K562 (cell line): ENCODE data around the gene EMC8. TPM values are rescaled to one million over a fixed set of nuclear protein-coding genes. Genes with fewer than 3 reads are reported as not detected.
A peak's percentile ranks its signal among the peaks of the same experiment; 100 is the strongest.

Source experiments
- ATAC-seq: fragments of 200-7000 bp; cut with Tn5 transposase; 3 replicates; pipeline ENCODE4 v1.9.1; 2020; ENCODE audit warnings: moderate library complexity
- BruUV-seq: library from RNA; stranded (reverse); fragments of 400-500 nt; replicated peaks from 2 replicates; lab custom pipeline; 2021; lab: Mats Ljungman, UMichigan
- CTCF ChIA-PET: fragments of 300-600 bp; formaldehyde crosslinking; extraction: SDS; loops from one replicate; lab custom pipeline; 2021; ENCODE audit warnings: low intra/inter-chr PET ratio; lab: Yijun Ruan, JAX
- POLR2A ChIA-PET: fragments of 300-600, 350-650 bp; sonication (Branson Sonifier 250); formaldehyde crosslinking; extraction: SDS; loops from one replicate; lab custom pipeline; 2021; ENCODE audit warnings: antibody characterized with exemption, inconsistent platforms; lab: Yijun Ruan, JAX
- DNase-seq, 4 experiments: peaks; one replicate each; pipeline versions ENCODE4 v3.0.0 to v3.0.0-alpha.2; 2011 to 2018; ENCODE audit warnings: low spot score in 3 of 4, mixed read lengths in 3 of 4; ENCODE audit errors: extremely low read depth in 1 of 4
- FAIRE-seq: peaks from 2 replicates; lab custom pipeline; 2011; peaks lifted over from hg19 to GRCh38; lab: Jason Lieb, UNC
- H2AFZ ChIP-seq: 2 replicates; pipeline ENCODE4 v1.6.0; 2011; ENCODE audit warnings: low read depth, low read length, control low read depth, inconsistent platforms
- H3K27ac ChIP-seq: fragments of 200-600 bp; 3 replicates; pipeline ENCODE4 v1.8.0; 2011; ENCODE audit warnings: low read depth, mild to moderate bottlenecking, control low read depth, inconsistent platforms, low read length, moderate library complexity, mixed read lengths; ENCODE audit errors: extremely low read depth
- H3K27me3 ChIP-seq, 2 experiments: fragments of 300-600 bp in 1 of 2; 2 replicates in 1 of 2; 3 replicates in 1 of 2; pipeline versions ENCODE4 v1.6.0 to v1.8.0; 2011; ENCODE audit warnings: inconsistent platforms in 2 of 2, low read length in 2 of 2, mild to moderate bottlenecking in 1 of 2, mixed read lengths in 1 of 2, moderate library complexity in 1 of 2; ENCODE audit not compliant: control insufficient read depth in 2 of 2, insufficient read depth in 2 of 2
- H3K36me3 ChIP-seq: fragments of 300-600 bp; 3 replicates; pipeline ENCODE4 v1.8.0; 2011; ENCODE audit warnings: mild to moderate bottlenecking, low read length, inconsistent platforms; ENCODE audit not compliant: control insufficient read depth, insufficient read depth
- H3K4me1 ChIP-seq, 2 experiments: fragments of 200-600 bp in 1 of 2; replicated peaks in 1 of 2; 2 replicates in 1 of 2; 3 replicates in 1 of 2; pipeline versions ENCODE4 v1.5.1 to v1.8.0; 2011; ENCODE audit warnings: inconsistent platforms in 2 of 2, low read length in 2 of 2, mild to moderate bottlenecking in 1 of 2, mixed read lengths in 1 of 2, moderate library complexity in 1 of 2; ENCODE audit not compliant: control insufficient read depth in 2 of 2, insufficient read depth in 2 of 2
- H3K4me2 ChIP-seq: 2 replicates; pipeline ENCODE4 v1.6.1; 2011; ENCODE audit warnings: low read length, control low read depth, inconsistent platforms, mixed read lengths; ENCODE audit not compliant: insufficient read depth
- H3K4me3 ChIP-seq: fragments of 200-600 bp; sonication (generic), shearing (Covaris generic); 2 replicates; pipeline ENCODE4 v1.5.1; 2016; ENCODE audit warnings: control low read depth, inconsistent platforms
- H3K79me2 ChIP-seq: fragments of 200-600 bp; 3 replicates; pipeline ENCODE4 v1.8.0; 2011; ENCODE audit warnings: low read length, inconsistent platforms; ENCODE audit not compliant: control insufficient read depth, insufficient read depth
- H3K9ac ChIP-seq, 2 experiments: 2 replicates each; pipeline versions ENCODE4 v1.6.0 to v1.6.1; 2011; ENCODE audit warnings: low read depth in 2 of 2, low read length in 2 of 2, control low read depth in 1 of 2, inconsistent platforms in 1 of 2, mild to moderate bottlenecking in 1 of 2, mixed read lengths in 1 of 2; ENCODE audit not compliant: insufficient read depth in 1 of 2
- H3K9me1 ChIP-seq: one replicate; pipeline ENCODE4 v1.6.0; 2011; ENCODE audit warnings: inconsistent platforms, mild to moderate bottlenecking, low read length, moderate library complexity; ENCODE audit not compliant: control insufficient read depth, insufficient read depth
- H3K9me3 ChIP-seq: replicated peaks from 2 replicates; pipeline ENCODE4 v1.5.1; 2011; ENCODE audit warnings: low read depth, low read length, inconsistent platforms; ENCODE audit not compliant: control insufficient read depth, insufficient read depth
- H4K20me1 ChIP-seq: replicated peaks from 2 replicates; pipeline ENCODE4 v1.6.1; 2011; ENCODE audit warnings: low read length, inconsistent platforms, mixed read lengths; ENCODE audit not compliant: control insufficient read depth, insufficient read depth
- HINFP ChIP-seq: fragments of 450-650 bp; conservative IDR thresholded peaks from 2 replicates; pipeline ENCODE4 v1.6.1; 2016; ENCODE audit warnings: missing genetic modification characterization, low read depth, mild to moderate bottlenecking, control low read depth, missing compliant biosample characterization
- PKNOX1 ChIP-seq: fragments of 450-650 bp; IDR thresholded peaks from 2 replicates; pipeline ENCODE4 v1.6.1; 2016
- TFAP4 ChIP-seq: sonication (generic); formaldehyde crosslinking; IDR thresholded peaks from 2 replicates; pipeline ENCODE4 v1.8.0; 2022; ENCODE audit warnings: missing genetic modification reagents, mild to moderate bottlenecking, moderate library complexity, borderline replicate concordance
- USF2 ChIP-seq: sonication (generic); formaldehyde crosslinking; IDR thresholded peaks from 2 replicates; pipeline ENCODE4 v1.5.0; 2020; ENCODE audit warnings: missing genetic modification reagents
- WGBS: fragments of 100-300 bp; shearing (Covaris generic); methylation state at CpG from one replicate; pipeline ENCODE4 v1.1.6; 2016; ENCODE audit warnings: low coverage, mixed read lengths; ENCODE audit not compliant: insufficient coverage; ENCODE audit errors: missing lambda C conversion rate; 5-methylcytosine and 5-hydroxymethylcytosine counted together
- in situ Hi-C: fragments of 300-500 bp; cut with MboI; formaldehyde crosslinking; loops from 4 replicates; pipeline ENCODE4 v1.15.0; 2018; ENCODE audit warnings: inconsistent platforms, mixed read lengths
- intact Hi-C: fragments of 100-400 bp; cut with micrococcal nuclease; formaldehyde crosslinking; loops from 2 replicates; pipeline ENCODE4 v1.14.2; 2022
- polyA plus RNA-seq, 8 experiments: library from polyadenylated mRNA; depleted of rRNA in 4 of 8; stranded (reverse) in 5 of 8; unstranded in 3 of 8; fragments of >200 nt; fragmentation: Nextera tagmentation in 2 of 8; fragmentation: Illumina TruSeq in 1 of 8; extraction: Ambion mirVana in 2 of 8; extraction: Trizol in 1 of 8; gene quantifications; 2 replicates each; pipeline versions ENCODE4 v1.2.1 to v1.2.3, GENCODE V29; 2011 to 2014; ENCODE audit warnings: inconsistent platforms in 1 of 8, missing spikeins in 1 of 8
- total RNA-seq, 7 experiments: library from RNA; depleted of rRNA in 6 of 7; stranded (reverse); fragments of >200 nt in 6 of 7; fragmentation: Illumina TruSeq in 2 of 7; extraction: Trizol in 2 of 7; gene quantifications; 2 replicates each; pipeline versions ENCODE4 v1.2.1 to v1.2.3, GENCODE V29; 2011 to 2021; ENCODE audit warnings: low replicate concordance in 1 of 7

Gene EMC8
- total and polyA plus RNA-seq, 9 of the 15 experiments (the other 6 are each of a cell fraction or from before 2014, with no cell fraction given) = 11.4 to 81.8 (median 48.6) TPM

GRCh38 chr16:85753559-85753958 is 45.8 kb downstream of the EMC8 start (continued):
- no peak for TF ChIP-seq HINFP (tag)

- FAIRE-seq (peak; percentile 76), ATAC-seq (peak; percentile 96), DNase-seq (peak; percentile 64 to 76 (median 72))
- H3K4me1 ChIP-seq = peaks cover 0 to 35% of the 10 kb centered on the region in 2 experiments; a peak in 2 of 5 replicates
- POLR2A ChIA-PET = interaction anchor here (0.7 to 0.8 kb wide), 2 partner anchors 9 to 57 kb away, joined by 3 to 4 read pairs; no protein-coding TSS in a partner anchor
- intact Hi-C loops = no loop called here
- no peak overlapping the region for H2AFZ ChIP-seq
- no peak overlapping the region for H3K4me3 ChIP-seq
- H3K9me1 ChIP-seq = peaks cover 6% of the 10 kb centered on the region
- H3K27me3 ChIP-seq = peaks cover 40 to 74% of the 10 kb centered on the region in 2 experiments; a peak in 4 of 5 replicates
- 3% methylated on average over 19 of the region's 21 CpGs for WGBS
- H3K36me3 ChIP-seq = no peaks in the 10 kb centered on the region
- H3K9me3 ChIP-seq = no peaks in the 10 kb centered on the region
- CTCF ChIA-PET = no interaction called here
- no peak overlapping the region for H3K27ac ChIP-seq
- in situ Hi-C loops = no loop called here
- no peaks in the 10 kb centered on the region for H3K79me2 ChIP-seq
- BruUV-seq = no TSS peak
- H3K9ac ChIP-seq = 0 out of 4 replicates have a peak overlapping the region, but pooled peaks of 1 of the 2 experiments have one; percentile 28
- no peak overlapping the region for H3K4me2 ChIP-seq
- peaks cover 35% of the 10 kb centered on the region for H4K20me1 ChIP-seq
- TF ChIP-seq PKNOX1 (0 out of 2 replicates have a peak, but pooled peaks have one; percentile 21), USF2 (CRISPR knock-in tag) (no peak), TFAP4 (CRISPR knock-in tag) (no peak)
Observed at GRCh38 chr16:85752511-85753420, 46.6 kb downstream of the EMC8 start.
